HG02678 (cell line): Measurements from ENCODE around the gene HECTD3.
"Not testable (repeated sequence)": the region's sequence is repeated elsewhere in the genome, so short reads cannot be mapped to it uniquely, and the experiment has no call there.

ENCODE experiments used
- ATAC-seq: cut with Tn5 transposase; IDR thresholded peaks from one replicate; pipeline ENCODE4 v1.9.1; 2021; ENCODE audit warnings: mild to moderate bottlenecking, moderate library complexity; ENCODE audit not compliant: unreplicated experiment

The HECTD3 gene

GRCh38 chr1:44994309-44994898, 16.7 kb downstream of the HECTD3 start:
- ATAC-seq, result no peak

GRCh38 chr1:44988531-44989156, 22.5 kb downstream of the HECTD3 start:
- no peak for ATAC-seq

- ATAC-seq, result peak; percentile 8
These were observed 25.3 kb downstream of the HECTD3 start for GRCh38 chr1:44985747-44986359.

- ATAC-seq, result not testable (repeated sequence)
These were observed 33.8 kb downstream of the HECTD3 start for GRCh38 chr1:44977372-44977771.

DNA sequence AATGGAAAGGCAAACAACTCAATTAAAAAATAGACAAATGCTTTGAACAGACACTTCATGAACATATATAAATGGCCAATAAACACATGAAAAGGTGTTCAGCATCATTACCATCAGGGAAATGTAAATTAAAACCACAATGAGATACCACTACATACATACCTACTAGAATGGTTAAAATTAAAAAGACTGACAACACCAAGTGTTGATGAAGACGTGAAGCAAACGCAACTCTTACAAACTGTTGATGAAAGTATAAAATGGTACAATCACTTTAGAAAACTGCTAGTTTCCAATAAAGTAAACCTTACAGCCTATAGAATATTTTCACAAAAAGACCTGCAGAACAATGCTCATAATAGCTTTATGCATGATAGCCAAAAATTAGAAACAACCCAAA, 34.9 kb downstream of the HECTD3 start:
- ATAC-seq, result no peak

- ATAC-seq, result no peak
These were observed 37.5 kb downstream of the HECTD3 start for GRCh38 chr1:44973645-44974044.

DNA sequence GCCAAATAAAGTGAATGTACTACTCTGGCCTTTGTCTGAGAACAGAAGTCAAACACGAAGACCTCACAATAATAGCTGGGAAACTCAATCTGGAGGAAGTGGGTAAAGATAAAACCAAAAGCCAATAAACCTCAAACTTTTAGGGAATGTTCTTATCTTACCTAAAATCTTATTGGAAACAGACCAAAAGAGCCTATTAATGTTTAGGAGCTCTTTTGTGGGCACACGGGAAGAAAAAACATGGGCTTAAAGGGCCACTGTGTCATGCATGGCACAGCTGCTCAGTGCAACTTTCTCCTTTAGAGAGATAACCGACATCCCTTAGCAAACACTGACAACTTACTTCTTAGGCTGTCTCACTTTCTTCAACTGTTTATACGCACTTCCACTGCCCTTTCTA, 40.8 kb downstream of the HECTD3 start:
- ATAC-seq, result no peak

GRCh38 chr1:44964396-44964795, 46.7 kb downstream of the HECTD3 start:
- no peak for ATAC-seq

DNA sequence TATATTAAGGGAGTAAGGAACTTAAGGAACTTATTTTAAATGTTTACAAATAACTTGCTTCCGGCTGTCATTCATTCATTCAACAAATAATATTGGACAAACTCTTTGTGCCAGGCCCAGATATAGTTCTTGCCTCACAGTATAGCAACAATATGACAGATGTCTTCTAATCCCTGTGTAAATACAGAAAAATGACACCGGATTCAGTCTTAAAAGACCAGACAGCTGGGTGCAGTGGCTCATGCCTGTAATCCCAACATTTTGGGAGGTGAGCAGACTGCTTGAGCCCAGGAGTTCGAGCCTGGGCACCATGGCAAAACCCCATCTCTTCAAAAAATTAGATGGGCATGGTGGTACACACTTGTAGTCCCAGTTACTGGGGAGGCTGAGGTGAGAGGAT, 48.4 kb downstream of the HECTD3 start:
- ATAC-seq, result no peak

DNA sequence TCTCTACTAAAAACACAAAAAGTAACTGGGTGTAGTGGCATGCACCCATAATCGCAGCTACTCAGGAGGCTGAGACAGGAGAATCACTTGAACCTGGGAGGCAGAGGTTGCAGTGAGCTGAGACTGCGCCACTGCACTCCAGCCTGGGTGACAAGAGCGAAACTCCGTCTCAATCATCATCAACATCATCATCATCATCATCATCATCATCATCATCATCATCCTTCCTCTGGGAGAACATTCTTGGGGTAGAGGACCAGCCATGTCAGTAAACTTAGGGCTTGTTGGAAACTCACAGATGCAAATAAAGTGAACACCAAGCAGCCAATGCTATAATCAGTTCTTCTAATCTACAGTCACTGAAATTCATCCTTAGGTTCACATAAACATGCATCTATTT, 49.1 kb downstream of the HECTD3 start:
- not testable (repeated sequence) for ATAC-seq

DNA sequence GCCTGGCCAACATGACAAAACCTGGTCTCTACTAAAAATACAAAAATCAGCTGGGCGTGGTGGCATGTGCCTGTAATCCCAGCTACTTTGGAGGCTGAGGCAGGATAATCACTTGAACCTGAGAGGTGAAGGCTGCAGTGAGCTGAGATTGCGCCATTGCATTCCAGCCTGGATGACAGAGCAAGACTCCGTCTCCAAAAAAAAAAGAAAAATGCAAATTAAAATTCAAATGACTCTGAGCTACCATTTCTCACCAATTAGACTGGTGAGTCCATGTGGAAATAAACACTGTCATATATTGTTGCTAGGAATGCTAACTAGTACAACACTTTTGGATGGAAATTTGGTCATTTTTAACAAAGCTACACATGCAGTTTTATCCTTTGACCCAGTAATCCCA, 53.6 kb downstream of the HECTD3 start:
- ATAC-seq, result not testable (repeated sequence)

DNA sequence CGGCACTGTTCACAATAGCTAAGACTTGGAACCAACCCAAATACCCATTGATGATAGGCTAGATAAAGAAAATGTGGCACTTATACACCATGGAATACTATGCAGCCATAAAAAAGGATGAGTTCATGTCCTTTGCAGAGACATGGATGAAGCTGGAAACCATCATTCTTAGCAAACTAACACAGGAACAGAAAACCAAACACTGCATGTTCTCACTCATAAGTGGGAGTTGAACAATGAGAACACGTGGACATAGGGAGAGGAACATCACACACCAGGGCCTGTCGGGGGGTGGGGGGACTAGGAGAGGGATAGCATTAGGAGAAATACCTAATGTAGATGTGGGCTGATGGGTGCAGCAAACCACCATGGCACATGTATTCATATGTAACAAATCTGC, 55.0 kb downstream of the HECTD3 start:
- not testable (repeated sequence) for ATAC-seq
